ENCODE measurements around the gene TLX3. TPM values are rescaled to one million over a fixed set of nuclear protein-coding genes. Genes with fewer than 3 reads are reported as not detected.

TLX3 gene
- total RNA-seq, 1 experiment from 2014 or later: not detected

- DNase-seq (ENCODE audit: low read depth, low spot score): no peak
- BruUV-seq (replicated peaks): no TSS peak
- ChIA-PET CTCF (no interaction called here), POLR2A (no interaction called here)
- Histone ChIP-seq H3K9me3 (ENCODE audit: control insufficient read depth, insufficient read depth, low read depth, low read length) (no peaks in the 10 kb centered on the region), H3K4me3 (ENCODE audit: low read depth in 2 of 2, low read length in 2 of 2) (no peak overlapping the region), H3K36me3 (ENCODE audit: control insufficient read depth, insufficient read depth, low read length) (no peaks in the 10 kb centered on the region), H3K27me3 (ENCODE audit: control insufficient read depth, insufficient read depth, low read length) (peaks cover 11% of the 10 kb centered on the region), H3K27ac (ENCODE audit: low read length) (no peak overlapping the region), H3K4me1 (ENCODE audit: control insufficient read depth, insufficient read depth, low read length) (no peaks in the 10 kb centered on the region)
- no peak for TF ChIP-seq CTCF (IDR thresholded peaks at IDR 0.05)
- TF ChIP-seq SIN3A (IDR thresholded peaks at IDR 0.05; ENCODE audit: borderline replicate concordance, insufficient read depth, low read depth, low read length): no peak
- no peak for TF ChIP-seq POLR2AphosphoS5 (IDR thresholded peaks at IDR 0.05; ENCODE audit: low read depth, low read length)
- TF ChIP-seq REST (IDR thresholded peaks at IDR 0.05; ENCODE audit: insufficient read depth in 1 of 2, low read depth in 2 of 2, low read length in 1 of 2): no peak
- TF ChIP-seq TCF7L2 (IDR thresholded peaks at IDR 0.05; ENCODE audit: low read depth, low read length): no peak
- in situ Hi-C loops (cut with HindIII; ENCODE audit: low pct_unique_long_range_greater_than_20kb, low sequenced_read_pairs): no loop called here
- no peak for ATAC-seq
- intact Hi-C loops (cut with micrococcal nuclease; ENCODE audit: unreplicated experiment): loop anchor here (10.0 kb wide), 1 partner anchor 695 kb away; no protein-coding TSS in a partner anchor
These were observed 31.0 kb downstream of the TLX3 start for GRCh38 chr5:171340042-171340441.

- CTCF ChIA-PET: no interaction called here
- POLR2A ChIA-PET: interaction anchor here (0.6 kb wide), 1 partner anchor 15 kb away, joined by 6 read pairs; no protein-coding TSS in a partner anchor
- H3K36me3 ChIP-seq (ENCODE audit: control insufficient read depth, insufficient read depth, low read length): no peaks in the 10 kb centered on the region
- ATAC-seq: no peak
- no peak overlapping the region for H3K27ac ChIP-seq (ENCODE audit: low read length)
- TF ChIP-seq SIN3A (IDR thresholded peaks at IDR 0.05; ENCODE audit: borderline replicate concordance, insufficient read depth, low read depth, low read length) (no peak), TCF7L2 (IDR thresholded peaks at IDR 0.05; ENCODE audit: low read depth, low read length) (no peak), POLR2AphosphoS5 (IDR thresholded peaks at IDR 0.05; ENCODE audit: low read depth, low read length) (no peak), REST (IDR thresholded peaks at IDR 0.05; ENCODE audit: insufficient read depth in 1 of 2, low read depth in 2 of 2, low read length in 1 of 2) (no peak), CTCF (IDR thresholded peaks at IDR 0.05) (no peak)
- BruUV-seq (replicated peaks): no TSS peak
- no peak overlapping the region for H3K4me3 ChIP-seq (ENCODE audit: low read depth in 2 of 2, low read length in 2 of 2)
- intact Hi-C loops (cut with micrococcal nuclease; ENCODE audit: unreplicated experiment): loop anchor here (10.0 kb wide), 1 partner anchor 696 kb away; no protein-coding TSS in a partner anchor
- in situ Hi-C loops (cut with HindIII; ENCODE audit: low pct_unique_long_range_greater_than_20kb, low sequenced_read_pairs): no loop called here
- no peaks in the 10 kb centered on the region for H3K4me1 ChIP-seq (ENCODE audit: control insufficient read depth, insufficient read depth, low read length)
- peaks cover 11% of the 10 kb centered on the region for H3K27me3 ChIP-seq (ENCODE audit: control insufficient read depth, insufficient read depth, low read length)
- DNase-seq (ENCODE audit: low read depth, low spot score): no peak
- no peaks in the 10 kb centered on the region for H3K9me3 ChIP-seq (ENCODE audit: control insufficient read depth, insufficient read depth, low read depth, low read length)
These were observed 31.4 kb downstream of the TLX3 start for GRCh38 chr5:171340491-171340890.
